HepG2 (cell line): ENCODE results near the gene ARID5B.

Source experiments
- ARHGAP35 ChIP-seq: sonication (generic); formaldehyde crosslinking; IDR thresholded peaks from 2 replicates; pipeline ENCODE4 v1.9.0; 2022; ENCODE audit warnings: mild to moderate bottlenecking, inconsistent platforms, moderate library complexity, missing genetic modification reagents, borderline replicate concordance
- EZH2 ChIP-seq: conservative IDR thresholded peaks from 2 replicates; pipeline ENCODE4 v1.6.1; 2012; ENCODE audit warnings: mild to moderate bottlenecking, low read depth, low read length, moderate library complexity
- HNF4A ChIP-seq: sonication (generic); formaldehyde crosslinking; IDR thresholded peaks from 2 replicates; pipeline ENCODE4 v1.4.0; 2020; ENCODE audit warnings: missing genetic modification reagents
- TAF15 ChIP-seq: fragments of 200-400 bp; formaldehyde crosslinking; IDR thresholded peaks from one replicate; pipeline ENCODE4 v1.6.1; 2018; ENCODE audit warnings: mild to moderate bottlenecking, low read depth, low read length; ENCODE audit not compliant: poor library complexity, severe bottlenecking
- ZFAT ChIP-seq: sonication (generic); formaldehyde crosslinking; conservative IDR thresholded peaks from 2 replicates; pipeline ENCODE4 v1.8.1; 2023; ENCODE audit warnings: missing genetic modification reagents, inconsistent platforms
- ZNF335 ChIP-seq: sonication (generic); formaldehyde crosslinking; IDR thresholded peaks from 2 replicates; pipeline ENCODE4 v1.4.0; 2020; ENCODE audit warnings: missing genetic modification reagents
- TF ChIP-seq, protein P1 (sequence below): sonication (generic); formaldehyde crosslinking; IDR thresholded peaks from 2 replicates; pipeline ENCODE4 v1.5.0; 2020; ENCODE audit warnings: mild to moderate bottlenecking, missing genetic modification reagents, moderate library complexity

DNA sequence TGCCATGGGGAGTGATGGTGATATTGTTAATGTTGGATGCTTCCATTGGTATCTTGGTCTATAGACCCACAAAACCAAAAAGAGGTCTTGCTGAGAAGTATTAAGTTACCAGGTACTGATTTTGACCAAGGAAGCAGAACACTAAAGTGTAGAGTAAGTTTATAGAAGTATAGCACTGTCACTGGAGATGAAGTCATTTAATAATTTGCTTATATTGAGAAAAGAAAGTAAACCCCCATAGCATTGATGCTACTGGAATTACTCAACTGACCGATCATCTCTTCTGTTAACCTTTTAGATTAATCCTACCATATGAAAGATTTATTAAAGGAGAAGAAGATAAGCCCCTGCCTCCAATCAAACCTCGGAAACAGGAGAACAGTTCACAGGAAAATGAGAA lies 183.9 kb downstream of the ARID5B start:
- TF ChIP-seq ZFAT (CRISPR knock-in tag) (no peak), ZNF335 (CRISPR knock-in tag) (no peak), ARHGAP35 (no peak), EZH2 (no peak), TAF15 (no peak), HNF4A (CRISPR knock-in tag) (no peak)
- TF ChIP-seq, protein P1, sequence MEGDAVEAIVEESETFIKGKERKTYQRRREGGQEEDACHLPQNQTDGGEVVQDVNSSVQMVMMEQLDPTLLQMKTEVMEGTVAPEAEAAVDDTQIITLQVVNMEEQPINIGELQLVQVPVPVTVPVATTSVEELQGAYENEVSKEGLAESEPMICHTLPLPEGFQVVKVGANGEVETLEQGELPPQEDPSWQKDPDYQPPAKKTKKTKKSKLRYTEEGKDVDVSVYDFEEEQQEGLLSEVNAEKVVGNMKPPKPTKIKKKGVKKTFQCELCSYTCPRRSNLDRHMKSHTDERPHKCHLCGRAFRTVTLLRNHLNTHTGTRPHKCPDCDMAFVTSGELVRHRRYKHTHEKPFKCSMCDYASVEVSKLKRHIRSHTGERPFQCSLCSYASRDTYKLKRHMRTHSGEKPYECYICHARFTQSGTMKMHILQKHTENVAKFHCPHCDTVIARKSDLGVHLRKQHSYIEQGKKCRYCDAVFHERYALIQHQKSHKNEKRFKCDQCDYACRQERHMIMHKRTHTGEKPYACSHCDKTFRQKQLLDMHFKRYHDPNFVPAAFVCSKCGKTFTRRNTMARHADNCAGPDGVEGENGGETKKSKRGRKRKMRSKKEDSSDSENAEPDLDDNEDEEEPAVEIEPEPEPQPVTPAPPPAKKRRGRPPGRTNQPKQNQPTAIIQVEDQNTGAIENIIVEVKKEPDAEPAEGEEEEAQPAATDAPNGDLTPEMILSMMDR (CRISPR knock-in tag) = no peak
